SU-DHL-6 (cell line): Measurements from ENCODE around the gene MYO1H.

Experiments used
- CTCF ChIP-seq: fragments of 200-600 bp; sonication (generic); IDR thresholded peaks from one replicate; pipeline ENCODE4 v1.5.1; 2017; ENCODE audit warnings: antibody characterized with exemption, mild to moderate bottlenecking, low read length, moderate library complexity; ENCODE audit not compliant: insufficient read depth, poor library complexity, severe bottlenecking
- EZH2phosphoT487 ChIP-seq: fragments of 200-600 bp; sonication (generic), shearing (Covaris generic); conservative IDR thresholded peaks from 2 replicates; pipeline ENCODE4 v1.6.1; 2018; ENCODE audit warnings: mild to moderate bottlenecking, antibody characterized with exemption, low read length, moderate library complexity, mixed read lengths

GRCh38 chr12:109450980-109451379 is 103.3 kb downstream of the MYO1H start:
- TF ChIP-seq CTCF (no peak), EZH2phosphoT487 (no peak)
